HEK293 (cell line): ENCODE data around the gene ASXL1.

Source experiments
- SETDB1 ChIP-seq: IDR thresholded peaks from one replicate; pipeline ENCODE4 v1.6.1; 2017; ENCODE audit warnings: mild to moderate bottlenecking, low read length, moderate library complexity, mixed read lengths; ENCODE audit not compliant: insufficient read length
- ZFP69B ChIP-seq: fragments of 450-650 bp; formaldehyde crosslinking; IDR thresholded peaks from 2 replicates; pipeline ENCODE4 v1.5.1; 2016; ENCODE audit warnings: missing biosample characterization, missing genetic modification characterization
- ZNF394 ChIP-seq: fragments of 450-650 bp; formaldehyde crosslinking; IDR thresholded peaks from 2 replicates; pipeline ENCODE4 v1.5.1; 2016; ENCODE audit warnings: missing biosample characterization, missing genetic modification characterization, mild to moderate bottlenecking, moderate library complexity, borderline replicate concordance
- ZNF423 ChIP-seq: fragments of 450-650 bp; formaldehyde crosslinking; IDR thresholded peaks from 2 replicates; pipeline ENCODE4 v1.5.1; 2016; ENCODE audit warnings: missing biosample characterization, missing genetic modification characterization
- ZNF530 ChIP-seq: fragments of 450-650 bp; formaldehyde crosslinking; IDR thresholded peaks from 2 replicates; pipeline ENCODE4 v1.5.1; 2016; ENCODE audit warnings: low read depth, missing biosample characterization, missing genetic modification characterization
- ZNF626 ChIP-seq: fragments of 450-650 bp; sonication (Bioruptor Pico); formaldehyde crosslinking; IDR thresholded peaks from 2 replicates; pipeline ENCODE4 v1.5.1; 2018; ENCODE audit warnings: missing biosample characterization, missing genetic modification characterization, inconsistent platforms
- TF ChIP-seq, protein P1 (sequence below): fragments of 450-650 bp; formaldehyde crosslinking; IDR thresholded peaks from 2 replicates; pipeline ENCODE4 v1.5.1; 2016; ENCODE audit warnings: missing biosample characterization, missing genetic modification characterization
- TF ChIP-seq, protein P2 (sequence below): fragments of 450-650 bp; formaldehyde crosslinking; IDR thresholded peaks from 2 replicates; pipeline ENCODE4 v1.5.1; 2016; ENCODE audit warnings: missing biosample characterization, missing genetic modification characterization
- TF ChIP-seq, protein P3 (sequence below): fragments of 450-650 bp; formaldehyde crosslinking; IDR thresholded peaks from 2 replicates; pipeline ENCODE4 v1.5.1; 2016; ENCODE audit warnings: missing biosample characterization, missing genetic modification characterization

DNA sequence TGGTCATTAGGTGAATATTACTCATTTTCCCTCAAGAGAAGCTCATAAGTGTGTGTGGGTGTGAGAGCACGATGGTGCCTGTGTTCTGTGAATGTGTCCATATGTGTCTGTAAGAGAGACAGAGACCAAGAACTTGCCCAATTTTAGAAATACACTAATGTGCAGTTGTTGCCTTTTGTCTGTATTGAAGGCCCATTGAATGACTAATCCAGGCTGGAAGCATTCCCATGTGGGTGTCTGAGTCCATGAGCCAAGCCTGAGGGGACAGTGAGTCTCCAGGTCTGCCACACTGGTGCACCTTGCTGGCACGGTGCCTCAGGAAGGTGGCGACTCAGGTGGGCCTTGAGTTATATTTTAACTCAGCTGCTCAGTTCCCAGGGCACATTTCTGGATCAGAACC, 25.5 kb upstream of the ASXL1 start:
- TF ChIP-seq, protein P1, sequence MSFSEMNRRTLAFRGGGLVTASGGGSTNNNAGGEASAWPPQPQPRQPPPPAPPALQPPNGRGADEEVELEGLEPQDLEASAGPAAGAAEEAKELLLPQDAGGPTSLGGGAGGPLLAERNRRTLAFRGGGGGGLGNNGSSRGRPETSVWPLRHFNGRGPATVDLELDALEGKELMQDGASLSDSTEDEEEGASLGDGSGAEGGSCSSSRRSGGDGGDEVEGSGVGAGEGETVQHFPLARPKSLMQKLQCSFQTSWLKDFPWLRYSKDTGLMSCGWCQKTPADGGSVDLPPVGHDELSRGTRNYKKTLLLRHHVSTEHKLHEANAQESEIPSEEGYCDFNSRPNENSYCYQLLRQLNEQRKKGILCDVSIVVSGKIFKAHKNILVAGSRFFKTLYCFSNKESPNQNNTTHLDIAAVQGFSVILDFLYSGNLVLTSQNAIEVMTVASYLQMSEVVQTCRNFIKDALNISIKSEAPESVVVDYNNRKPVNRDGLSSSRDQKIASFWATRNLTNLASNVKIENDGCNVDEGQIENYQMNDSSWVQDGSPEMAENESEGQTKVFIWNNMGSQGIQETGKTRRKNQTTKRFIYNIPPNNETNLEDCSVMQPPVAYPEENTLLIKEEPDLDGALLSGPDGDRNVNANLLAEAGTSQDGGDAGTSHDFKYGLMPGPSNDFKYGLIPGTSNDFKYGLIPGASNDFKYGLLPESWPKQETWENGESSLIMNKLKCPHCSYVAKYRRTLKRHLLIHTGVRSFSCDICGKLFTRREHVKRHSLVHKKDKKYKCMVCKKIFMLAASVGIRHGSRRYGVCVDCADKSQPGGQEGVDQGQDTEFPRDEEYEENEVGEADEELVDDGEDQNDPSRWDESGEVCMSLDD (tag by site-specific recombination), result no peak
- TF ChIP-seq, protein P2, sequence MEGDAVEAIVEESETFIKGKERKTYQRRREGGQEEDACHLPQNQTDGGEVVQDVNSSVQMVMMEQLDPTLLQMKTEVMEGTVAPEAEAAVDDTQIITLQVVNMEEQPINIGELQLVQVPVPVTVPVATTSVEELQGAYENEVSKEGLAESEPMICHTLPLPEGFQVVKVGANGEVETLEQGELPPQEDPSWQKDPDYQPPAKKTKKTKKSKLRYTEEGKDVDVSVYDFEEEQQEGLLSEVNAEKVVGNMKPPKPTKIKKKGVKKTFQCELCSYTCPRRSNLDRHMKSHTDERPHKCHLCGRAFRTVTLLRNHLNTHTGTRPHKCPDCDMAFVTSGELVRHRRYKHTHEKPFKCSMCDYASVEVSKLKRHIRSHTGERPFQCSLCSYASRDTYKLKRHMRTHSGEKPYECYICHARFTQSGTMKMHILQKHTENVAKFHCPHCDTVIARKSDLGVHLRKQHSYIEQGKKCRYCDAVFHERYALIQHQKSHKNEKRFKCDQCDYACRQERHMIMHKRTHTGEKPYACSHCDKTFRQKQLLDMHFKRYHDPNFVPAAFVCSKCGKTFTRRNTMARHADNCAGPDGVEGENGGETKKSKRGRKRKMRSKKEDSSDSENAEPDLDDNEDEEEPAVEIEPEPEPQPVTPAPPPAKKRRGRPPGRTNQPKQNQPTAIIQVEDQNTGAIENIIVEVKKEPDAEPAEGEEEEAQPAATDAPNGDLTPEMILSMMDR (tag by site-specific recombination), result no peak
- TF ChIP-seq ZFP69B (no peak), ZNF423 (tag by site-specific recombination) (no peak), SETDB1 (no peak), ZNF530 (tag by site-specific recombination) (no peak), ZNF626 (tag by site-specific recombination) (no peak), ZNF394 (tag by site-specific recombination) (no peak)
- TF ChIP-seq, protein P3, sequence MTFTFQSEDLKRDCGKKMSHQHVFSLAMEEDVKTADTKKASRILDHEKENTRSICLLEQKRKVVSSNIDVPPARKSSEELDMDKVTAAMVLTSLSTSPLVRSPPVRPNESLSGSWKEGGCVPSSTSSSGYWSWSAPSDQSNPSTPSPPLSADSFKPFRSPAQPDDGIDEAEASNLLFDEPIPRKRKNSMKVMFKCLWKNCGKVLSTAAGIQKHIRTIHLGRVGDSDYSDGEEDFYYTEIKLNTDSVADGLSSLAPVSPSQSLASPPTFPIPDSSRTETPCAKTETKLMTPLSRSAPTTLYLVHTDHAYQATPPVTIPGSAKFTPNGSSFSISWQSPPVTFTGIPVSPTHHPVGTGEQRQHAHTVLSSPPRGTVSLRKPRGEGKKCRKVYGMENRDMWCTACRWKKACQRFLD (tag by site-specific recombination), result no peak
